NCI-H345 treated with DMSO at 0.1 percent for 48 hours (cell line): ENCODE results near the gene HPCAL4.
A peak's percentile ranks its signal among the peaks of the same experiment; 100 is the strongest.

ENCODE experiments used
- DNase-seq: peaks from one replicate; lab custom pipeline; 2025; ENCODE audit not compliant: unreplicated experiment; lab: John Stamatoyannopoulos, UW

The HPCAL4 gene

DNA sequence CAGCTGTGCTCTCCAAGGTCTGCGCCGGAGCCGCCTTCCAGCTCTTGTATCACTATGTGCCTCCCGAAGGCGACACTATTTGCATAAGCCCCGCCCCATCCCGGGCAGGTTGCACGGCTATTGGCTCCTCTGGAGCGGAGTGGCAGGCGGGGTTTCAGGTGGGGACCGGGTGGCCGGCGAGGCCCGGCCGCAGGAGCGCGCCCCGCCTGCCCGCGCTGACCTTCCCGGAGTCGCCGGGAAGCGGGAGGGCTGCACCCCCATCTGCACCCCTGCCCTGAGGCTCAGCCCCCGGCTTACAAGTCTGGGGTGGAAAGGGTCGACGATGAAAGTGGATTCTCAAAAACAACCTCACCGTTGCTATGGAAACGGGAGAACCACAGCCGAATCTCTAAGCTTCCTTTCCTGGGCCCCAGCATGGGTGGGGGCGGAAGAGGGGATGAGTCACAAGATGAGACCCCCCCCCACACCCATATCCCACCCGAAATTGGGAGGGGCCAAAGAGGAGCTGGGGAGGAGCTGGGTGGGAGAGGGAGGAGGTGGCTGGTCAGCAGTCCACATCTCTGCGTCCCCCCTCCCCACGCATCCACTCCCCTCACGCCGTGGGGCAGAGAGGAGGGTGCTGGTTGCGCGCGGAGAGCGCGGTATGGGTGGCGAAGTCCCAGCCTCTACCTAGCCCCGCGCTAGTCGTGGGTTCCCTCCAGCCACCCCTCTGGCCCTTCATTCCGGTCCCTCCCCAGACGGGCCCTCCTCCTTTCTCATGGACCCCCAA is at the start of gene HPCAL4:
Gene HPCAL4 (minus strand): TSS at position 51 of the 769 bp plus-strand sequence. CDS start 6,830 bp downstream, outside the sequence.
- peak; percentile 49 for DNase-seq

DNA sequence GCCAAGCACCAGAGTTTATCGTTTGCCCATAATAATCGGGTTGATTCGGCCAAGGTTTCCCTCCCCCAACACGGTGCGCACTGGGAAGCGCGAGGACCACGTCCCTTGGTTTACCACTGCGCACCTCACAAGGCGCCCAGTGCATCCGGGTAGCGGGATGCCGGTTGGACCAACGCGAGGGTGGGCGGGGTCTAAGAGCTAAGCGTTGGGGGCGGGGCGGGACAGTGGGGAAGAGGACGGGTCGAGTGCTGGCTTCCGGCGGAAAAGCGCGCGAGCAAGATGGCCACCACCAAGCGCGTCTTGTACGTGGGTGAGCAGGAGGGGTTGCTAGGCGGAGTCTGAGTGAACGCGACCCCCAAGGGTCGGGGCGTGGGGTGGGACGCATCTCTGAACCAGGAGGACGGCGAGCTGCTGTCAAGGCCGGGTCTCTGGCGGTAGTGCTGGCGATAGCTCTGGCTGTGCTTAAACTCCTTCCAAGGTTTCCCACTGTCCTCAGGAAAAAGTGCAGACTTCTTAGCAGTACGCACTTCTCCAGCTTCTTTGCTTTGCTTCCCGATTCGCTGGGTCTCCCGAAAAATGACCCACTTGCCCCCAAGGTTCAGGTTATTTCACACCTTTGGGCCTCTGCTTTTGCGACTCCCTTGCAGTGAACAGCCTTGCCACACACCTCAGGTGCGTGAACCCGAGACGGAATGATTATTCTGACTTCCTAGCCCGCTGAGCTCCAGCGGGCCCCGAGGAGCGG is 47.6 kb upstream of the HPCAL4 start, which contains the start of gene PPIE:
Gene PPIE (plus strand): TSS at position 261 of the 745 bp plus-strand sequence. CDS start 19 bp downstream, at position 280.
- peak; percentile 93 for DNase-seq

DNA sequence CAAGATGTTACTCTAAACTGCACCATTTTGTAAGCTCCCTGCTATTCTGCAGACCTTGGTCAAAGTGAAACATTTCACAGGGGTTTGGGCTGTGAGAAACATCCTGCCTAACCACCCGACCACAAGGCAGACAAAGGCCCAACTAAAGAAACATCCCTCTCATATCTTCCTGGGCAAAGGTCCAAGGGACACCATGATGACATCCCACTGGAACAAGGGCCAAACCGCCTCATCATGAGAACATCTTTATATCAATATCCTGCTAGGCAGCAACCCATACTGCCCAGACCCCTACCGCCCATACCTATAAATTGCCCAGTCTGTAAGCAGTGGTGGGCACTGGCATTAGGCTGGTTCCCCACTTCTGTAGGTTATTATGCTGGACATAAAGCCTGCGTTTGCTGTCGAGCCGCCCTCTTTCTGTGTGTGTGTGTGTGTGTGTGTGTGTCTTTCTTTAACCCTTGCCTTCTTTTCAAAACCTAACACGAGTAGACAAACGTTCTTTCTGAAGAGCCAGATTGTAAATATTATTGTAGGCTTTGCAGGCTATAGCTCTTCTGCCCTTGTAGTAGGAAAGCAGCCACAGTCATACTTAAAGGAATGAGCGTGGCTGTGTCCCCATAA is 46.4 kb upstream of the HPCAL4 start:
- DNase-seq = no peak

DNA sequence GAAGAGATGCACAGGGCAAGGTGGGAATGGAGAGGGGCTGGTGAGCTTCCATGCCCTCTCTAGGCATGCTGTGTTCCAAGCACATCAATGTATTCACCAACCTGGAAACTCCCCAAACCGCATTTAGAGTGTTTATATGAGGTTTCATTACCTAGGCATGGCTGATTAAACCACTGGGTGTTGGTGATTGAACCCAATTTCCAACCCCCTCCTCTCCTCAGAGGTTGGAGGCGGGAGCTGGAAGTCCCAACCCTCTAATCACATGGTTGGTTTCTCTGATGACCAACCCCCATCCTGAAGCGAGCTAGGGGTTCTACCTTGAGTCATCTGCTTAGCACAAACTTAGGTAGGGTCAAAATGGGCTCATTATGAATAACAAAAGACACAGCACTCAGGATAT is 44.5 kb upstream of the HPCAL4 start:
- DNase-seq = no peak

DNA sequence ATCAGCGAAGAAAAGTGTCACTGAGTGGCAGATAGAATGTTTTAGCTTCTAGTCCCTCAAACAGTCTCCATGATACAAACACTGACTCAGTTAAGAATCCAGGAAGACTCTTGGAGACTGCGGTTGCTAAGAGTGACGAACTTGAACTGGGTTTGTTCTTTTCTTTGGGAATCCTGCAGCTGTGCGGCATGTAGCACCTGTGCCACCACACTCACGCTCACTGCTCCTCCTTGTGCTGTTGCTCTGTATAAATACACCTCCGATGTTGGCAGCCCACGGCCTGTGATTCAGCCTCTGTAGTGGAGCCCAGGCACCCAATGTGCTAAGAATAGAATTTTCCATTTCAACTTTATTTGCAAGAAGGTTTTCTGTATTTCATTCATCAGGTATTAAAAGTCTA is 41.9 kb upstream of the HPCAL4 start:
- DNase-seq = no peak

DNA sequence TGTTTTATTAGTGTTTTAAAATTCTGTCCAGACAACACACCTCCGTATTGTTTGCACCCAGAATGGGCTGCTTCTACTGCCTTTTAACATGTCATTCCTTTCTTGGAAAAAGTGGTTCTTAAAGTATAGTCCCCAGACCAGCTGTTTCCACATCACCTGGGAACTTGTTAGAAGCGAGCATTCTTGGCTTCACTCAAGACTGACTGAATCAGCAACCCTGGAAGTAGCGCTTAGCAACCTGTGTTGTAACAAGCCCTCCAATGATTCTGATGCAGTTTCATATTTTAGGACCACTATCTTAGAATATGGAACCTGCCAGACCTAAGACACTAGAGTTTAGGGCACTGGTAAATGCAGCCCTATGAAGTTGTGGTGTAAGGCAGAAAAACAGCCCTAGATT is 41.5 kb upstream of the HPCAL4 start:
- DNase-seq = no peak

DNA sequence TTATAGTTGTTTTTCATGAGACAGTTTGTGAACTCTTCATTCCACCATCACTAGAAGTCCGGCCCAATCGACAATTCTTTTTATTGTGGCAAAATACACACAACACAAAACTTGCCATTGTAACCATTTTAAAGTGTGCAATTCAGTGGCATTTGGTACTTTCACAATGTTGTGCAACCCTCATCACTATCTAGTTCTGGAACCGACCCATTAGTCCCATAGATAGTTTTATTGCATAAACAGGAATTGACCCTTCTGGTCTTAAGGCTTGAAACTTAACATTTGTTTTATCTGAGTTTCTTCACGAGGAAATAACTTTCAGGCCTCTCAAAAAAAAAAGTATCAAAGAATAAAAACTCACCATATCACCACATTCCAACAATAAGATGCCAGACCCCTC is 38.6 kb upstream of the HPCAL4 start:
- DNase-seq = no peak

DNA sequence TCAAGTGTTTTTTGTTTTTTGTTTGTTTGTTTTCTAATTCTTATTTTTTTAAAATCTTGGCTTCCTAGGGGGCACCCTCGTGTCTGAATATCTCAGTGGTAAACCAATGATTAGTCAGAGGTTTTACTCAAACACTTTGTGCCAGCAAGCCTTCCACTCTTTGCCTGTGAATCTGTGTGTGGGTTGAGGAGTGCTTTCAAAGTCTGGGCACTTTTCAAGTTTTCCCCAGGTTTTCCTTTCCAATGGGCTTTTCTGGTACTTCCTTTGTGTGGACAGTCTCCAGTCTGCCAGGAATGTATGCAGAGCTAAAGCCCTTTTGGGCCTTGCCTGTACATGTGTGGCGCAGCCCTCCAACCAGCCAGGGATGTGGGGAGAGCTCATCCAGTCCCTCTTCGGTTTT is 37.8 kb upstream of the HPCAL4 start:
- DNase-seq = no peak

DNA sequence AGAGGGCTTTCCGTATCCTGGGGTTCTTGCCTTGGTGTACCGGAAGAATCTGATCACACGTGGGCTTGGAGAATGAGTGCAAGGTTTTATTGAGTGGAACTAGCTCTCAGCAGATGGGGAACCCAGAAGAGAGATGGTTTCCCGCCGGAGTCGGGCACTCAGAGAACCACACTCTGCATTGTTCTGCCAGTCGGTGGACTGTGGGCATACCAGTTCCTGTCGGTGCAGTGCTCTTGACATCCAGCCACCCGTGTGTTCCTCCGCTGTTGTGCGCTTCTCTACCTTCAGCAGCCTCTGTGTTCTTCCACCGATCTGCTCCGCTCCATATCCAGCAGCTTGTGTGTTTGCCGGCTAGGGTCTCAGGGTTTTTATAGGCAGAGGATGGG is 36.7 kb upstream of the HPCAL4 start:
- DNase-seq = no peak

DNA sequence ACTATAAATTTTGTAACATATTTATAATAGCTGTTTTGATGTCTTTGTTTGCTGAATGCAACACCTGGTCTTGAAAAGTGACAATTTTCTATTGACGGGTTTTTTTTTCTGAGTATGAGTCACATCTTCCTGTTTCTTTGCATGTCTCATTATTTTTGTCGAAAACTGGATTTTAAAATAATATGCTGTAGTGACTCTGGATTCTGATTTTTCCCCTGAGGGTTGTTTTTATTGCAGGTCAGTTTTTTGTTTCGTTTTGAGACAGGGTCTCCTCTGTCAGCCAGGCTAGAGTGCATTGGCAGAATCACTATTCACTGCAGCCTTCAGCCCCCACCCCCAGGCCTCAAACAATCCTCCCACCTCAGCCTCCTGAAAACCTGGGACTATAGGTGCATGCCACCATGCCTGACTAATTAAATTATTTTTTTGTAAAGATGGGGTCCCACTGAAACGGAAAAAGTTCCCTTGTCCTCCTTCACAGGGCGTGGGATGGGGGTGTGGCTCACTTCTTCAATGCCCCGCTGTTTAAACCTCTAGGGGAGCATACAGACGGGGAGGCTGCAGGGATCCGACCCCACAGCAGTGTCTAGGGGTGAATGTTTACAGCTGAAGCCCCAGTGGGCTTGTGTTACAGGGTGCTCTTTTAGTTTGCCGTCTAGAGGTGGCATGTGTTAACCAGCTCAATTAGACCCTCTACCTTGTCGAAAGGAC is 36.1 kb upstream of the HPCAL4 start:
- no peak for DNase-seq

DNA sequence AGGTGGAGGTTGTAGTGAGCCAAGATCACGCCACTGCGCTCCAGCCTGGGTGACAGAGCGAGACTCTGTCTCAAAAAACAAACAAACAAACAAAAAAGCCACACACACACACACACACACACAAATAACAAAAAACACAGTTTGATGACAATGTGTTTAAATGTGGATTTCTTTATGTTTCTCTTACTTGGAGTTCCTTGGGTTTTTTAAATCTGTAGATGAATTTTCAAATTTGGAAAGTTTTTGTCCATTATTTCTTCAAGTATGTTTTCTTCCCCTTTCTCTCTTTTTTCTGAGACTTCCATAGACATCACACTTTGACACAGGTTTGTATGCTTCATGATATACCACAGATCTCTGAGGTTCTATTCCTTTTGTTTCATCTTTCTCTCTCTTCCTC is 35.4 kb upstream of the HPCAL4 start:
- no peak for DNase-seq

DNA sequence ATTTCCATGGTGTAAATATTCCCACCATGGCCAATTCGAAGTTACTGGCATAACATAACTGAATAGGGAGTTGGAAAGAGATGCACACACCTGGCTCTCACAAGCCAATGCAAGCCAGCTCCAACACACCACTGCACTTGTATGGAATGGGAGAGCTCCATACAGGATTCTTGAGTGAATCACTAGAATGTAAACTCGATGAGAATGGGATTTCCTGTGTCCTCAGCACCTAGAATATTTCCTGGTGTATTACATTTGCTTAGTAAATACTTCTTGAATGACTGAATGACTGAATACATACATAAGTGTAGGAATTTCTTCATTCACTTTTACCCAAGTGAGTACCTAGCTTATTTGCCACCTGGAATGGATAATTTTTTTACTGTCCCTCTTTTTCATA is 31.3 kb upstream of the HPCAL4 start:
- no peak for DNase-seq

DNA sequence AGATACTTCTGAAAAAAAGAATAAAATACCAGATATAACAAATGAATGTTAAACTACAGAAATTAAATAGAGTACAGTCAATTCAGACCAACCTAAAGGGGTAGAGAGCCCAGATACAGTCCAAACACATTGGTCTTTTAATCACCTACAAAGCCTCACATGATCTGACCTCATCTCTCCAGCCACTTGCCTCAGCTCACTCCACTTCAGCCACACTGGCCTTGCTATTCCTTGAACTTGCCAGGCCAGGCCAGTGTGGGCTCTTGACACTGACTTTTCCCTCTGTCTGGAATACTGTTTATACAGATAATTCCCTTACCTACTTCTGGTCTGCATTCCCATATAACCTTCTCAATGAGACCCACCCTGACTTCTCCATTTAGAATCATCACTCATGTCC is 30.4 kb upstream of the HPCAL4 start:
- no peak for DNase-seq

DNA sequence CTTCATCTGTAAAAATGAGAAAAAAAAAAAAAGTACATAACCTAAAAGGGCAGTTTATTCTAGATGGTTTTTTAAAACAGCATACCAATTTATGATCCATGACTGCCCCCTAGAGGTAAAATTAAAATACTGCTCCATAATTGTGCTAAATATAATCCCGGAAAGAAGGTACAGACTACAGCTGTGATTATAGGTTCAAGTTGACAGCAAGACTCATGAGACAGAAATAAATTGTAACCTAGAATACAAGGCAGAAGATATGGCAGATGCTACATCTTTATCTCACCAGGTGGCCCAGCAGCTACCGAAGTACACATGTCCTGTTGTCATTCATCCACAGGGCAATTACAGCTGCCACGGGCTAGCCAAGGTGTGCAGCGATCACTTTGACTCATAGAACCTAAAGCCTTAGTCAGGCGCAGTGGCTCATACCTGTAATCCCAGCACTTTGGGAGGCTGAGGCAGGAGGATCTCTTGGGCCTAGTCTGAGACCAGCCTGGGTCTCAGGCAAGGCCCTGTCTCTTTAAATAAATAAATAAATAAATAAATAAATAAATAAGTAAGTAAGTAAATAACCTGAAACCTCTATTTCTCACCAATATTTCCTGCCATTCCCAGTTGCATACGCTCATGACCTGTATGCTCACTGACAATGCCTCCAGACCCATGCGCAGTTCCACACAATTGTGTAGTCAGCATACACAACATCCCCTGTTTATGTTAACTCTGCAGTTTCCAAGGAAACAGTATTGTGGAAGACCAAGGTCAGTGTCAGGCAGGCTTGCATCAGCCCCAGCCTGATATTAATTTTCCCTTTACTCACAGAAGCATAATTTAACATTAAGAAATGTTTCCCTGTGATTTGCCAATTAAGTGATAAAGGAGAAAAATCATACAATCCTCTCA is 29.1 kb upstream of the HPCAL4 start:
- peak; percentile 65 for DNase-seq

DNA sequence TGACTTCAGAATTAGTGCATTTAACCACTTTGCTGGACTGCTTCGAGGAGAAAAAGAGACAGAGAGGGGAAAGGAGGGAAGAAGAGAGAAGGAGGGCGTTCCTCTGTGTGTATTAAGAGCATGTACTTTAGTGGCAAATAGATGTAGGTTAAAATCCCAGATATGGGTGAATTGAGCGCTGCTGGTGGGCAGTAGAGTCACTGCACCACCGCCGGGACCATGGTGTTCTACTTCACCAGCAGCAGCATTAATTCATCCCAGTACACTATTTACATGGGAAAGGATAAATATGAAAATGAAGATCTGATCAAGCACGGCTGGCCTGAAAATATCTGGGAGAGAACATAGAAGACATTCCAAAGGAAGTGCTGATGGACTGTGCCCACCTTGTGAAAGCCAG is 26.6 kb upstream of the HPCAL4 start:
- no peak for DNase-seq

DNA sequence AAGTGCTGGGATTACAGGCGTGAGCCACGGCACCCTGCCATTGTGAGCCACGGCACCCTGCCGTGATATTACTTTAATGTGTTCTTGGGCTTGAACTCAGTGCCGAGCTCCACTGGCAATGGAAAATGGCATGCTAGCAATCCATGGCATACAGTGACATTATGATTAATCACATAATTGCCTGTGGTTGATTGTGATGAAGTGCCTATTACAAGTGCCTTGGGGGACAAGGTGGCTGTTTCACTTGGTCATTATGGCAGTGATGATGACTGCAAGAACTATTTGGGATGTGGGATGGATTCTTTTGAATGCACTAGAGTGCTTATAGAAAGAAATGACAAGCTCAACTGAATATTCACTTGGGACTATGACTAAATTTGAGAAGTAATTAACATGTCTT is 22.3 kb upstream of the HPCAL4 start:
- DNase-seq = no peak

DNA sequence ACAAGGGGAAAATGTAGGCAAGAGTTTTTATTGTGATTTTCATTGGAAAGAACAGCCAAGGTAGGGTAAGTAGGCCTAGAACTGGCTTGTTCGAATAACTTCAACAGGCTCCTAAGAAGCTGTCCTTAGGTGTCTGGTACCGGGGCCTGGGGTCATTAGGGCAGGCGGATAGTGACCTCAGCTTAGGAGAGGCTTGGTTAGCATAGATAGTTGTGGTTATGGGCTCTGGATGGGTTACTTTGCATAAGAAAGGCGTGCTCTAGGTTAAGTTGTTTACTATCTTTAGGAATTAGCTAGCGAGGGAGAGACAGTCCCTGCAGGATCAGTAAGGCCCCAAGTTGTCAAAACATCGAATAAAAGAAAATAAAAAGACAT is 20.7 kb upstream of the HPCAL4 start:
- no peak for DNase-seq

DNA sequence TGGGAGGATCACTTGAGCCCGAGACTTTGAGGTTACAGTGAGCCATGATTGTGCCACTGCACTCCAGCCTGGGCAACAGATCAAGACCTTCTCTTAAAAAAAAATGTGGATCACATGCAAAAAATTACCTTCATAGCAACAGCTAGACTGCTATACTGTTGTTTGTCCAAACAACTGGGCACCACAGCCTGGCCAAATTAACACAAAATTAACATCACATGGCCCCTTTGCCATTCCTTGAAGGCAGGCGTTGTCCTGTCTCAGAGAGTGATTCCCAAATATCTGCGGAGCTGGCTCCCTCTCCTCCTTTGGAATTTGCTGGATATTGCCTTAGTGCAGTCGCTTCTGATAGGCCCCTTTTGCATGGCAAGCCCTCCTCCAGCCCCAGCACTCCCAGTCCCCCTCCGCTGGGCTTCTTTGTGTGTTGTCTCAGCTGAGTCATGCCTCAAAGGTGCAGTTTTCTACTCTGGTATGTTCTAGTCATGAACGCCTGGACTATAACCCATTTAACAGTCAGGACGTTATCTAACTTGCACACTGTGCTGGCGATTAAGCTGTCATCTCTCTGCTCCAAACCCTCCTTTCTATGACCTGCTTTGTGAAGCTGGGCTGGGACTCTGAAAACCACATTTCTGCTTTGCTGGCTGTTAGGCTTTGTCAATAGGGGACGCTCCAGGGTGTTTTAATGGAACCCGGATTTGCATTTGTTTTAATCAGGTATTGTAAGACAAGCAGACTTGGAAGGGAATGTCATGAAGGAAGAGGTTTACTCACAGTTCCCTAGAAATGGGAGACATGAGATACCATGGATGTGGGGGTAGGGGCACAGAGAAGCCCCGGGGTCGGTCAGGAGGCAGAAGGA is 20.1 kb upstream of the HPCAL4 start:
- DNase-seq = no peak

DNA sequence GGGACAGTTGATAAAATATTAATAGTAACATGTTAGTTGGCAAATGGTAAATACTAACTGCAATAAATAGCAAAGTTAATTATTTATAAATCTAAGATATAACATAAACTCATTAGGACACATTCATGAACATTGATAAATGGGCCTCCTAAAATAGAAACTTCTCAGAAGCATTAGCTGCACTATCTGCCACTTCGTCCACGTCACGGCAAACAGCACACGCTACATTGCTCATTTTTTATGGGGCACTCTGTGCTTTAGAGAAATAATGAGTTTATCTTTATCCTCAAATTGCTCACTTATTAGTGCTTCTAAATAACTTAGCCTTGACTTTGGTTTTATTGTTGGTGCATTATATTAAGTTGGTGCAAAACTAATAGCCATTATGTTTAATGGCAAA is 16.3 kb upstream of the HPCAL4 start:
- DNase-seq = no peak
